Measurements from ENCODE around the gene WDR35.
"Not testable (repeated sequence)": the region's sequence is repeated elsewhere in the genome, so short reads cannot be mapped to it uniquely, and the experiment has no call there.

Gene WDR35

DNA sequence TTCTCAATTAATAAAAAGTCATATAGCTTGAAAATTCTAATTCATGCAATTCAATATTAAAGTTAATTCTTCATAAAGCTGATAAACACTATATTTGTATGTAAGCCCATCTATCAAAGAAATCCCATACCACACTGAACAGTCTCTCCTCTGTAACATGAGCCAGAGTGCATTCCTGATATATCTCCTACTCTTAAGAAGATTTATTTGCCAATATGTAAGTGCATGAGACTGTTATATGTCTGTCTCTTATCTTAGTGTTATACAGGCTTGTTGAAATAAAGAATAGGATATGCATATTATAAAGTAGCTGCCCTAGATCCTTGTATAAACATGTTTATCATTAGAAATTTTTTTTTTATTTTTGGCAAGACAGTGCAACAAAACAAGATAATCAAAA lies 47.7 kb downstream of the WDR35 start:
- DNase-seq (ENCODE audit: low spot score), result no peak

DNA sequence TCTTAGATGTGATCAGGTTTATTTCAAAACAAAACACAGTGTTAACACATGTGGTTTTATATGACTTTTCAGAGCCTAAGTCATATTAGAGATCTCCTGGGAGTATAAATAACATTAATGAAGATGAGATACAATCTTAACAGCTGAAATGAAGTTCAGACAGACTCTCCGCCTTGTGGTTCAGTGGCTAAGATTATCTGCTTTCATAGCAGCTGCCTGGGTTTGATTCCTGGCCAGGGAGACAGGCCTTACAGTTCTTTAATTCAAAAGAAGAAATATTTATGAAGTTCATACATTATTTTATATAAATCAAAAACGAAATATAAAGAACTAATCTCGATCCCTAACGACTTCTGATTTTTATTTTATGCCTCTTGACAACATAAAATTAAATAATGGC lies 52.9 kb downstream of the WDR35 start:
- DNase-seq (ENCODE audit: low spot score), result no peak

DNA sequence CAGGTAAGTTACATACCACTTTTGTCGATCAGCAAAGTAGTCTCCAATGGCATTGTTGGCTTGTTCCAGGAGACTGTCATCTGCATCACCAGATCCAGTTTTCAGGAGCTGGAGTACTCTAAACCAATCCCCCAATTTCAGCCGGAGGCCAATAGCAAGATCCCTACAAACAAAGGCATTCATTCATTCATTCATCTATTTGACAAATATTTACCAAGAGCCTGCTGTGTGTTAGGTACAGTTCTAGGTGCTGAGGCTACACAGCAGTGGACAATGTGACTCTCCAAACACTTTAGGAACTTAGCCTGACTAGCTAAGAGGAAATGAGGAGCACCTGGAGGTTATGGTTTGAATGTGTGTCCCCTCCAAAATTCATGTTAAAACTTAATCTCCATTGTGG lies 53.7 kb downstream of the WDR35 start:
- DNase-seq (ENCODE audit: low spot score), result no peak

DNA sequence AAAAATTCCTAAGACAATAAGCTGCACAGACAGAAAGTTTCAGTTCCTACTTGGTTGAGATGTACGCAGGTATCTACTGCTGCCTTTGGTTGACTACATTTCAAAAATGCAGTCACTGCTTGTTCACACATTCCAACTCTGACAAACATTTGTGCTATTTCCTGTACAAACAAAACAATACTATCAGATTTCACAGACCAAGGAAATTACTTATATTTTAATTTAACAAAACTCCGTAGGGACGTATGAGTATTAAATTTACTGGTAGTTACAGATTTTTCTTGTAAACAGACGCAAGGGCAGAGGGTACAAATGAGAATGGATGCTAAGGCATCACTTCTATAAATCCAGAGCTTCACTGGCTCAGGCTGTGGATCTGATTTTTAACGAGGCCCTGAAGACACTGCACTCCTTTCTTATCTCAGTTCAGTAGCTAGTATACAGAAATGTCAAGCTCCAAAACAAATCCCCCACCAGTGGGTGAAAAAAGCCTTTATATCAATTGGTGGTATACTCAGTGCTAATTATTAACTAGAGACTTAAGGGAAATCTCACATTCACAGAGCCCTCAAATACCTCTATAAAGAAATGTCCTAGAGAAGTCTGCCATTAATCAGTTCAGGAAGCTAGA lies 56.4 kb downstream of the WDR35 start:
- no peak for DNase-seq (ENCODE audit: low spot score)

DNA sequence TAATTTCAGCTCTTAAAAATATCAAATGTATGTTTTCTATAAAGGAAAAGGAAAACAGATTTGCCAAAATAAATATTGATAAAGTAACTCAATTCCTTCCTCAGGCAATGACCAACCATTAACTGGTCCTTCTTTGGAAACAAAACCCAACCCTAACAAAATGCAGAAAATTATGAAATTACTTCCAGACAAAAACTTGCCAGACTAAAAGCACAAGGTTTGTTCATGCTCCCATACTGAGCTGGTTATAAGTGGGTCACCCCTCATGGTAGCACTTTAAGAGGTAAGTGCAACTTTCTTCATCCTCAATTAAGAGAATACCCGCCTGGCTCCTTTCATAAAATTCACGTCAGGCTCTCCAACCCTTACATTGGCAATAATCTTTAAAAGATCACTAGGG lies 57.0 kb downstream of the WDR35 start:
- no peak for DNase-seq (ENCODE audit: low spot score)

DNA sequence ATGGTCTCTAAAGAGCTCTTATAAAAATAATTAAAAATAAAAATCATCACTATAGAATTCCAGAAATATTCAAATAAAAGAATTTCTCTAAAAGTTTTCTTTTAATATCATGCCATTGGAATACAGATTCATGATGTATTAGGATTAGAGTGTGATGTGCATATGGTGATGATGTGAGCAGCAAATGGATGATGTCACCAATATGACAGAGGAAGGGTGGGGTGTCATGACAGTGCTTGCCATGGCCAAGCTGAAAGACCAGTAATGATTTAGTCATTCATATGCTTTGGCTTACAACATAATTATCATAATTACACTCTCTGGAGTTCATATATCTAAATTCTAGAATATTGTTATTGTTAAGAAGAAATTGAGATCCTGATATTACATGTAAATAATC lies 60.7 kb downstream of the WDR35 start:
- no peak for DNase-seq (ENCODE audit: low spot score)

DNA sequence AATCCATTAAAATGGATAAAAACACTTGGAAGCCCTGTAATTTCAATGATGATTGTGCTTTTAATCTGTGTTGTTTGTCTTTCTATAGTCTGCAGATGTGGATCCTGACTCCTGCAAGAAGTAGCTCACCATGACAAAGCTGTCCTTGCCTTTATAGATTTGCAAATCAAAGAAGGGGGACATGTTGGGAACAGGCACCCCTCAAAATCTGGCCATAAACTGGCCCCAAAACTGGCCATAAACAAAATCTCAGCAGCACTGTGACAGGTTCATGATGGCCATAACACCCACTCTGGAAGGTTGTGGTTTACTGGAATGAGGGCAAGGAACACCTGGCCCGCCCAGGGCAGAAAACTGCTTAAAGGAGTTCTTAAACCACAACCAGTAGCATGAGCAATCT lies 62.1 kb downstream of the WDR35 start:
- DNase-seq (ENCODE audit: low spot score), result not testable (repeated sequence)

DNA sequence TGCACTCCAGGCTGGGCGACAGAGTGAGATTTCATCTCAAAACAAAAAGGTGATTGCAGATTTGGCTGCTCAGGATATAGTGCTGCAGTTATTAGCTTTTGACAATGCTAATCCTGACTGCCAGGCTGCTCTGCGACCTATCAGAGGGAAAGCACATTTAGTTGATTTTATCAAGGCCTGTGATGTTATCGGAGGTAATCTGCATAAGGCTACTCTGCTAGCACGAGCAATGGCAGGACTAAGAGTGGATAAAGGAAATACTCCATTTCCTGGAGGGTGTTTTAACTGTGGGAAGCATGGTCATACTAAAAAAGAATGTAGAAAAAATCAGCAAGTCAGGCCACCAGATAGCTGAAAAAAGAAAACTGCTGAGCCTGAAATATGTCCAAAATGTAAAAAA lies 65.4 kb downstream of the WDR35 start:
- not testable (repeated sequence) for DNase-seq (ENCODE audit: low spot score)

DNA sequence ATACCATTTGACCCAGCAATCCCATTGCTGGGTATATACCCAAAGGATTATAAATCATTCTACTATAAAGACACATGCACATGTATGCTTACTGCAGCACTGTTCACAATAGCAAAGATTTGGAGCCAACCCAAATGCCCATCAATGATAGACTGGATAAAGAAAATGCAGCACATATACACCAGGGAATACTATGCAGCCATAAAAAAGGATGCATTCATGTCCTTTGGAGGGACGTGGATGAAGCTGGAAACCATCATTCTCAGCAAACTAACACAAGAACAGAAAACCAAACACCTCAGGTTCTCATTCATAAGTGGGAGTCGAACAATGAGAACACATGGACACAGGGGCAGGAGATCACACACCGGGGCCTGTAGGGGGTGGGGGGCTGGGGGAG lies 67.7 kb downstream of the WDR35 start:
- DNase-seq (ENCODE audit: low spot score), result not testable (repeated sequence)

DNA sequence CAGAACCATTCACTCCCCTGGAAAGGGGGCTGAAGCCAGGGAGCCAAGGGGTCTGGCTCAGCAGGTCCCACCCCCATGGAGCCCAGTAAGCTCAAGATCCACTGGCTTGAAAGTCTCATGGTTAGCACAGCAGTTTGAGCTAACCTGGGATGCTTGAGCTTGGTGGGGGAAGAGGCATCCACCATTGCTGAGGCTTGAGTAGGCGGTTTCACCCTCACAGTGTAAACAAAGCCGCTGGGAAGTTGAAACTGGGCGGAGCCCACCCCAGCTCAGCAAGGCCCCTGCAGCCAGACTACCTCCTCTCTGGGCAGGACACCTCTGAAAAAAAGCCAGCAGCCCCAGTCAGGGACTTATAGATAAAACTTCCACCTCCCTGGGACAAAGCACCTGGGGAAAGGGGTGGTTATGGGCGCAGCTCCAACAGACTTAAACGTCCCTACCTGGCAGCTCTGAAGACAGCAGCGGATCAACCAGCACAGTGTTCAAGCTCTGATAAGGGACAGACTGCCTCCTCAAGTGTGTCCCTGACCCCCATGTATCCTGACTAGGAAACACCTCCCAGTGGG lies 73.4 kb downstream of the WDR35 start:
- no peak for DNase-seq (ENCODE audit: low spot score)

DNA sequence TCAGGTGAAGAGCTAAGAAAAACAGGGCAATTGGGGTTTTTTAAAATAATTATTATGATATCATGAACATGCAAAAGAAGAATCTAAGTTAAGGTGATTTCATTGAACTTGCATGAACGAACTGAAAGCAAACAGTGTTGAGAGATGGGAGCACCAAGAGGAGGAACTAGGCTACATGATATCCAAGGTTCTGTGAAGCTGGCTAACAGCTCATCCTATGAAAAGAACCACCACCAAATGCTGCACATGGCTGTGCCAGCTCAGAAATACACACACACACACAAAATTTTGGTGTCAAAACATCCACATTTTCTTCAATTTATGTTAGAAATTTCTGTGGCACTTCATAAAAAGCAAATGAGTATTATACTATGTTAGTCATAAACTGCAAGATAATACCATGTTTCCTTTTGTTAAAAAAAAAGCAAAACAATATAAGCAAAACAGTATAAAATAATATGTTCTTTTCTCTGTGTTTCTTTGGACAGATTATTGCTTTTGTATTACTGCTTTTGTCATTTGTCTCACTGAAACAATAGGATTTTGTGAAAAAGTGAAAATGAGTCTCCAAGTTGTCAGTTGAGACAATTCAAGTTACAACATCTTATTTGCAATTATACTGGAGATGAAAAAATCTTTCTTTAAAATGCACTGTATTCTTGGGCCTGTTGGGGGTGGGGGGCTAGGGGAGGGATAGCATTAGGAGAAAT lies 75.5 kb downstream of the WDR35 start:
- no peak for DNase-seq (ENCODE audit: low spot score)

DNA sequence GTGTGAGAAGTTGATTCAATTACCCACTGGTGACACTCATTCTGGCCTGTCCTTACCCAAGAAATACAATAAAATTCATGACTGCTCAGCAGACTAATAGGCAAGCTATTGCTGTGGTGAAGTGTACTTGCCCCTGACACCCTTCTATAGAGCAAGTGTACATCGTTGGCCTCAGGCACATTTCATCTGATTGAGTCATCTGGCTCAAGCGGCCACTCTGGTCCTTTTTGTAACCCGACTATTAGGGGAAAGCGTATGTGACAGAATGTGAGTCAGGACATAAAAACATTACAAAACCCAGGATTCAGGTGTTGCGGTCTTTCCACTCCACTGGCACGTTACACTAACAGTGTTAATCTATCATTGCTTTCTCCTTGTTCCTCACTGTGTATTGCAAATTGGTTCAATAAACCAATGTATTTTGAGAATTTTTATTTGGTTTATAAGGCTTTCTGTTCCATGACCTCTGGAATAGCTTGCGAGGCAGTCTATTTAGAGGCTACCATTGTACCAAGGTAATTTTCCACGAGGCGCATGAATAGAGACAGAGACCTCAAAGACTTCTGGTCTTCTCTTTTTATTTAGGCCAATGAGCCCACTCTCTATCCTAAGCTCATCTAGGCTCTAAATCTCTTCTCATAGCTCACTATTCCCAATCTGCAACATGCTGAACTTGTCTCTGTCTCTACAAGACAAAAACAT lies 77.9 kb downstream of the WDR35 start:
- DNase-seq (ENCODE audit: low spot score), result no peak

DNA sequence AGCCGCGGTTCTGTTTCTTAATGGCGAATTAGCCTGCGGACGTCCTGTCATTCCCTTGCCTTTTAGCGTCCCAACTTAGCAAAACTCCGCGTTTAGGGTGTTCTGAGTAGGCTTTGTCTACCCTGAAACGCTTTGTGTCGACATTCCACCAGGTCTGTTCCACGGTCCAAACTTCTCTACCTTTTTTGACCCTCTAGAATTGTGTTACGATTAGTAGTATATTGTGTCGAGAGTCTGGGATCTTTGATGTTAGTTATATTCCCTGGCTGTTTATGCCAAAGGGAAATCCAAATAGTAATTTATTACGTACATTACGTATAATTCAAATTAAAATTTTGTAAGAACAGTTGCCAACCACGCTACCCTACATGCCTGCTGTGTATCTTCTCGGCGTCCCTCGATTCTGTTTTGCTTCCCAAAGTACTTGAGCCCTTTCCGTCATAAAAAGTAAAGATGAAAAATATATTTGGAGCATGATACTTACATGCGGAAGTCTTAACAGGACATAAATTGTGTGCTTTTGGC lies 87.6 kb downstream of the WDR35 start:
- DNase-seq (ENCODE audit: low spot score), result no peak

DNA sequence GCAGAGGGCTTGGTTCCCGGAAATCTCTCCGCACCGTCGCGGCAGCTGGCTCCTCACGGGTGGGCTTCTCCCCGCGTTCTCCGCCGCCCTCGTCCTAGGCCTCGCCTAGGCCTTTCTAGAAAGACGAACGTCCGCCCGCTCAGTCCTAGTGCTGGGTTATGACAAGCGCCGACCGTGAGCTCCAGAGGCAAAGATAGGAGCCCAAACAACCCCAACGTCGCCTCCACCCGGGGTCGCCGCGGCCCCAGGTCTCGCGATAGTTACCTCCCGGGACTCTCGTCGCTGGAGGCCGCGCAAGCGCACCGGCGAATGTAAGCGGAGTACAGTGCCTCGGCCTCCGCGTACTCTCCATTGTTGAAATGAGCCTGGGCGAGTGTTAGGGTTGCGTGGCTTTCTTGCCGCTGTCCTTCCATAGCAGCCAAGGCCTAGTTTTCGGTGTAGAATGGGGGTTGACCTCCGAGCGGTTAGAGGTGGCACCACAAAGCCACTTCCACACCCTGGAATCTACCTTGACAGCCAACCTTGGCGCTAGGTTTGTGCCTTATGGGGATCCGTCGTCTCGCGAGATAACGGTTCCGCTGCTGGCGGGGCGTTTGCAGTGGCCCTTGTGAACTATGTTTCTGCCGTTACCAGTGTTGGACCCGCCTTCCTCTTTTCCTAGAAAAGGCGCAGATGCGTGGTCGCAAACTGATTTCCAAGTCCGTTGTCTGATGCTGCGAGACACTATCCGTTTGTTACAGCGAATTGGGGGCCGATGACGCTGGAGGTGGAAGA lies 88.3 kb downstream of the WDR35 start, which contains the start of gene TTC32:
TTC32 (minus strand) TSS at position 542 of the 774 bp plus-strand sequence; CDS start at position 413, 129 bp downstream.
- peak; percentile 96 for DNase-seq (ENCODE audit: low spot score)

DNA sequence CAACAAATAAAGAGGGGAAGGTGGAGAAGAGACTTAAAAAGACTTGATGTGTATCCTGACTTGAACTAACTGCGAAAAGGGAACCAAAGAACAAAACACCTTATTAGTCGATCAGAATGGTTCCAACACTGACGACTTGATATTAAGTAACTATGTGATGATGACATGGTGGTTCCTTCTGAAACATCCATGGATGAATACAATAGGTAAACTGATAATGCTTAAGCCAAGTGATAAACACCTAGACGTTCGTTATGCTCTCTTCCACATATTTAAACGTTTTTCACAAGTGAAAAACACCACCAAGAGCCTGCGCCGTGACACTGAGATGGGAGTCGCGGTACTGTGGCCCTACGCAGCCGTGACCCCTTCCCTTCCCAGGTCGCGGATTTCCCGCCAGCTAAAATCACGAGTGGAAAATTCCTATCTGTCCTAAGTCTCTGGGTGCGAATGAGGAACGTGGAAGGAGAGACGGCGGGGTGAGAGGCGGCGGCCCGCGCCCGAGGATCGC lies 88.9 kb downstream of the WDR35 start:
- DNase-seq (ENCODE audit: low spot score), result no peak

DNA sequence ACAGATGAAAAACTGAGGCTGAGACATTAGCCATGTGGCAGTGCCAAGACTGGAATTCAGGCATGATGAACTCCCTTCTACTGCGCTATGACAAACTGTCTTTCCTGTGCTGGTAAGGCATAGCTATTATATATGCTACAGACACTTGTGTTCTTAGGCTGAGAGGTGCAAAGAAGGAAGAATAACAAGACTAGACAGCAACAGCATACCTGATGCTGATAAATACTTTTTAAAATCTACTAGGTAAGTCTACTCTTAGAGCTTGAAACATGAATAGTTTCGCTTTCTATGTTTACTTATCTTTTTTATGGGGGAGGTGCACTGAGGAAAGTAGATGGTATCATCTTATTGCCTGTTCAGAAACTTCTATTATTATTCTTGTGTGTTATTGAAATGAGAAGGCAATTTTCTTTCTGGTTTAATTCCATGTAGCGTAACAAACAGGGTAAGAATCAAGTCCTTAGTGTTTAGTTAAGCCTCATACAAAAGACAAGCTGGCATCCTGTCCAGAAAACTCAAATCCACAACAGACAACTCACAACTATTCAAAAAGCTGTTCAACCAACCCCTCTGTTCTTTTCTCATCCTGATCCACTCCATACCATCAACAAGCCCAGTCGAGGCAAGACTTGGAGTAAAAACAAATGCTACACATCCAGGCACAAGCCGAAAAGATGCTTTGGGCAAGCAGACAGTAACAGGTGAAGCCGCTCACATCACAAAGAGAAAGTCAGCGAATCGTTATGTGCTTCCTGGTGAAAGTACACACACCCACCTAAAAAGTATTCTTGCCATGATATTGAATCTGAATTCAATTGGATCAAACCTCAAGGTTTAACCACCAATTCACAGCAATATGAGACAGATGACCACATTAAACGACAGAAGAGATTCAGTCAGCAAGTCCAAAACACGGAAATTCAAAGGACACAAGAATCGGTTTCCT lies 89.6 kb downstream of the WDR35 start:
- DNase-seq (ENCODE audit: low spot score), result no peak

DNA sequence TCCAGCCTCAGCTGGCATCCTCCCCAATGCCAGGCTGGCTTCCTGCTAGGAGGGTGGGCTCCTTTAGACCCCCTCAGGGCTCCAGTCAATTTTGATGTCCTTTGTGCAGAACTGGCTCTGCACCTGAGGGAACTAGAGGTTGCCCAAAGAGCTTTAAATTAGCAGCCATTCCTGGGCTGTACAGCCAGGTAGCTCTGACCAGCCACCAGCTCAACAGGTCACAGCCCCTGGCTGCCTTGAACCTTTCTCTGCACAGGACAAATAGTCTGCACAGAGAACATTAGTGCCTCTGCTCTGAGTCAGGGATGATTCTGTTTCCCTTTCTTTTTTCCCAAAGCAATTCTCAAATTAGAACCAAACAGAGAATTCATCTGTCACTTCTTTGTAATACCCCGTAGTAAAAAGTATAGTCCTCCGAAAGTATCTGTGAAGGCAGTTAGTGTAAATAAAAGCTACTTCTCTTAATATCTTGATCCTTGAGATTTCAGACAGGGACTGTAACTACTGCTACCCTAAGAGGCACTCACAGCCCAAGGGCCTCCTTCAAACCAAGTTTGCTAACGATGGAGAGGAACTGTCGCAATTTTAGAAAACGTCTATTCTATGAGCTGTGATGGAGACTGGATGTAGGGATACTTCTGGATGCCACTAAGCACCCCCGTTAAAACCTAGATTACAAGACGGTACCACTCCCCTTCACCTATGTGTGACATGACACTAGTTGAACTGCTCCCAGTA lies 91.1 kb downstream of the WDR35 start:
- DNase-seq (ENCODE audit: low spot score), result no peak

DNA sequence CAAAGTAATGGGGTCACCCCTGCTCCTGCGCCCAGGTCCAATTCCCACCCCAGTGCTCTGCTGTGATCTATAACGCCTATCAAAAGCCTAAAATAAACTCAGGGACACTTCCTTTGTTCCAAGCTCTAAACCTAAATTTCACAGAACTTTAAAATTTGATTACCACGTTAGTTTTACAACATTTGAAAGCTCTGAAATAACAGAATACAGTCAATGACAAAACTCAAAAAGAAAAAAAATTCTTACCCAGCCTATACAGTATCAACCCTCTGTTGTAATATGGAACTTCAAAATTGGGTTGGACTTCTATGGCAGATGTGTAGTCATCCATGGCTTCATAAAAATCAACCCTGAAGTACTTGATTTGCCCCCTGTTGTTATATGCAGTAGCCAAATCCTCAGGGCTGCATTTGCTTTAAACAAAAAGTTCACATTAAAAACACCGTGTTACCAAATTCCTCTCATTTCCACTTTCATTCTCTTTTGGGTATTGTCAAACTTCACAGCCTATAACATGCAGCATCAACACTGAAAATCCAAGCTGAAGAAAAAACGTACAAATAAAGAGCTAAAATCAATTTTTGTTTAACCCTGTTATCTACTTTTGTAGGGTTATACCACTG lies 92.2 kb downstream of the WDR35 start:
- DNase-seq (ENCODE audit: low spot score), result no peak

DNA sequence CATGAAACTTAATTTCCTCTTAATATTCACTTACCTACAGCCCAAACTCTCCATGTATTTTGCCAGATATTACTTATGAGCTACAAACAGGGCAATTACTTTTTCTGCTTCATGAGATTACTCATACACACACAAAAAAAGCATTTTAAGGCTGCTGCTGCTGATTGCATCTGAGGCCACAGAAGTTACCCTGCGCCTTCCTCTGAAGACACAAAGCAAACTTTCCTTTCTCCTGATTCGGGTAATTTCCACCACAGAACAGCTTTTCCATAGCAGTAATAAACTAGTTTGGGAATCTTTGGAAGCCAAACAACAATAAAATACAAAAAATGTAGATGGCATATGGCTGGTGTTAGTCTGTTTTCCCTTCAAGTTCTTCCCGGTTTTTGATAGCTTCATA lies 94.4 kb downstream of the WDR35 start:
- no peak for DNase-seq (ENCODE audit: low spot score)
